Measurements from ENCODE around the gene POLD2. TPM values are rescaled to one million over a fixed set of nuclear protein-coding genes. Genes with fewer than 3 reads are reported as not detected.
"Not testable (repeated sequence)": the region's sequence is repeated elsewhere in the genome, so short reads cannot be mapped to it uniquely, and the experiment has no call there.

Gene POLD2
- total and polyA plus RNA-seq, 8 donors: 68.3 to 116 (median 111) TPM

- no peak for TF ChIP-seq CTCF (IDR thresholded peaks at IDR 0.05)
- ATAC-seq: no peak
- Histone ChIP-seq H3K4me3 (no peak overlapping the region), H3K9me3 (no peaks in the 10 kb centered on the region), H3K4me1 (no peaks in the 10 kb centered on the region), H3K27me3 (no peaks in the 10 kb centered on the region), H3K36me3 (no peaks in the 10 kb centered on the region), H3K27ac (no peak overlapping the region)
- intact Hi-C loops (cut with DNase I): no loop called here
- peak in 1 of 4 donors; percentile 41 for DNase-seq
Measured at GRCh38 chr7:44131173-44132029, 8.1 kb upstream of the POLD2 start.

GRCh38 chr7:44128721-44129582 is 5.6 kb upstream of the POLD2 start:
- Histone ChIP-seq H3K27me3 (no peaks in the 10 kb centered on the region), H3K4me3 (no peak overlapping the region), H3K4me1 (peaks cover 0 to 8% of the 10 kb centered on the region in 2 donors), H3K9me3 (no peaks in the 10 kb centered on the region), H3K27ac (no peak overlapping the region), H3K36me3 (no peaks in the 10 kb centered on the region)
- no peak for TF ChIP-seq CTCF (IDR thresholded peaks at IDR 0.05)
- ATAC-seq (no peak), DNase-seq (peak in 1 of 4 donors; percentile 27)
- intact Hi-C loops (cut with DNase I): no loop called here

- no peak for TF ChIP-seq CTCF (IDR thresholded peaks at IDR 0.05)
- Histone ChIP-seq H3K4me3 (no peak overlapping the region), H3K36me3 (no peaks in the 10 kb centered on the region), H3K4me1 (peaks cover 7 to 20% of the 10 kb centered on the region in 2 donors), H3K27me3 (no peaks in the 10 kb centered on the region), H3K27ac (no peak overlapping the region), H3K9me3 (no peaks in the 10 kb centered on the region)
- DNase-seq (peak in 1 of 4 donors; percentile 4), ATAC-seq (no peak)
- intact Hi-C loops (cut with DNase I): no loop called here
Measured at GRCh38 chr7:44127161-44127560, 3.8 kb upstream of the POLD2 start.

- intact Hi-C loops (cut with DNase I); H3K9me3 ChIP-seq; ATAC-seq; H3K27ac ChIP-seq; DNase-seq; H3K4me3 ChIP-seq; H3K36me3 ChIP-seq; H3K27me3 ChIP-seq: not testable (repeated sequence)
- H3K4me1 ChIP-seq: peaks cover 9 to 26% of the 10 kb centered on the region in 2 donors
Measured at GRCh38 chr7:44126574-44126973, 3.2 kb upstream of the POLD2 start.

GRCh38 chr7:44124822-44125202 is 1.5 kb upstream of the POLD2 start:
- peaks cover 0 to 12% of the 10 kb centered on the region in 2 donors for H3K36me3 ChIP-seq
- H3K4me1 ChIP-seq: peaks cover 9 to 32% of the 10 kb centered on the region in 2 donors
- H3K9me3 ChIP-seq: no peaks in the 10 kb centered on the region
- TF ChIP-seq CTCF (IDR thresholded peaks at IDR 0.05): no peak
- H3K27ac ChIP-seq: no peak overlapping the region
- ATAC-seq (no peak), DNase-seq (peak in 1 of 4 donors; percentile 19)
- intact Hi-C loops (cut with DNase I): no loop called here
- no peaks in the 10 kb centered on the region for H3K27me3 ChIP-seq
- H3K4me3 ChIP-seq: no peak overlapping the region

Measured in left lung (tissue), 10 donors.